Activated CD4-positive, alpha-beta T cell treated with anti-CD3 and anti-CD28 coated beads for 1 hour (primary cell): ENCODE results near the gene ALPK1.
"Not testable (repeated sequence)": the region's sequence is repeated elsewhere in the genome, so short reads cannot be mapped to it uniquely, and the experiment has no call there.

ENCODE experiments used
- DNase-seq: peaks from one replicate; pipeline ENCODE4 v3.0.0-alpha.2; 2020

The ALPK1 gene

DNA sequence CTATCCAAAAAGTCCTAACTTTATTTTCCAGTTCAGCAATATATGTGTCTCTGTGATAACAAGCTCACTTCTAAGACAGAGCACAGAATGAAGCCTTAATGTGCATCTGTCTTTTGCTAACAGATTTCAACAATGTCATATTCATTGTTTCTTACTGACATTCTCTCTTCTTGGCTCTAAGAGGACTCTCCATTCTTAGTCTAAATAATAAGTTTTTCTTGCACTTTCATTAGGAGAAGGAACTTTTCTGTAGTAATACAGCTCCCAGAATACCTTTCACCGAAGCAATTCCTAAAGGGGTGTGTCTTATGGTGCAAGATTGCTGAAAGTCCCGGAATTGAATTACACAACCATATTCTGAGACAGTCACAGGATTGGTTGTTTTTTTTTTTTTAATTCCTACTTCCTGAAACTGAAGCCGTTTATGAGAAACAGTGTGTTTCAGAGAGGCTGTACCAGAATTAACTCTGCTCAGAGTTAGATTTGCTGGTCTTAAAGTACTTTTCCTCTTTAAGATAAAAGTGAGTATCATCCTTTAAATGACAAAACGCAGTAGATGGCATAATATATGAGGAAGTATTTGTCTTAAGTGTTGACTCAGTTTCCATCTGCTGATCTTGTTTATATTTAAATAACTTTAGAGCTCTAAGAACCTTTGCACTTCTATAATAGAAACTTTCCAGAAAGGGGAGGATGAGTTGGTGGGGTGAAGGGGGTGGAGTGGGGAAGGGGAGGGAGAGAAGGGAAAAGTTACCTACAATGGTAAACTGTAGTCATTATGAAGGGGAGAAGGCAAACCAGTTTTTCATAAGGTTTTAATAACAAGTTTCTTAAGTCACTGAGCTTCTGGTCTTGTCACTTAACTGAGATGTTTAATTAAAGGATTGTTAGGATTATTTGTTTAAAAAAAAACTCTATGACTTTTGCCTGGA lies at the start of gene ALPK1:
TSS of gene ALPK1 (plus strand) at position 421 of the 932 bp plus-strand sequence.
- DNase-seq: no peak

GRCh38 chr4:112251019-112251643 lies 46.0 kb upstream of the ALPK1 start:
- no peak for DNase-seq

DNA sequence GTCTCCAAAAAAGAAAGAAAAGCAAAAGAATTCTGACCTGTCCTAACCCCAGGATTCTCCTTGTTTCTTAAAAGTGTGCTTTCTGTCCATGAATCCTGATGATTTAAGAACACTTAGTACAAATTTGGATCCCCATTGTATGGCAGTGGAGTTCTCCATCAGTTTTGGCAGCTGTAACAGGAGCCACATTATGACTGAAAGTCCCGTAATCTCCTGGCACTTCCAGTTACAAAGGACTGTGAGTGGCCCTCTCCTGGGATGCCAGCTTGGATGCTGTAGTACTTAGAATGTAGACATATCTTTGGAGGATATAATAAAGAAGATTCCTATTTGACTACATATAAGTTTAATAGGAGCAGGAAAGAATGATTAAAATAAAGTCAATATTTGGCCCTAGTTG lies 44.9 kb upstream of the ALPK1 start:
- DNase-seq: no peak

GRCh38 chr4:112253382-112254000 lies 43.7 kb upstream of the ALPK1 start:
- DNase-seq: no peak

DNA sequence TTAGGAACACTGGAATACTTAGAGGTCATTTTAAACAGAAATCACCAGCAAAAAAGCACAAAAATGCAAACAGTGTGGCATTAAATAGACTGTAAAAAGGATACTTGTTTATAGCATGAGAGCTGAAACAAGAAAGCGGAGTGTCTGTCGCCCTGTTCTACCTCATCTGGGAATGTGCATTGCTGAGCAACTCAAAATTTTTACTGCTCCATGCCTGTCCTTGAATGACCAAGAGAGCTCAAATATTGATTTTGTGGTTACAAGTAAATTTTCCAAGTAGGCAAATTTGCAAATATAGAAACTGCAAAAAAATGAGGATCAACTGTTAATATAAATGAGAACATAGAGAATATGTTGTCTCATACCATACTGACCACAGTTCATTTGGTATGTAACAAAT lies 40.1 kb upstream of the ALPK1 start:
- no peak for DNase-seq

DNA sequence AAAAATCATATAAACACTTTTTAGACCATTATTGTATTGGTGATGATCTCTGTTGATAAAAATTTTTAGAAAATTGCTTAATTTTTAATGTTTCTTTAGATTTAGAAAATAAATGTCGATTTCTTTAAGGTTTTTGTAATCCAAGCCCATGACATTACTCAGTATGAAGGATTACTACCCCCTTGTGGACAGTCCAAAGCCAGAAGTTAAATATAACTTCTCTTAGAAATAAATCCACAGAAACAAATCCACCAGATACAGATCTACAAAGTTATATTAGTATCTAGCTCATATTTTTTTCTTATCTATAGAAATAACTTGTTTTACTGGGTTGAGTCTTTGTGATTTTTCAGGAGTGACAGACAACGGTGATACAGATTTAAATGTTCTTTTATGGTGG lies 30.3 kb upstream of the ALPK1 start:
- DNase-seq: no peak

DNA sequence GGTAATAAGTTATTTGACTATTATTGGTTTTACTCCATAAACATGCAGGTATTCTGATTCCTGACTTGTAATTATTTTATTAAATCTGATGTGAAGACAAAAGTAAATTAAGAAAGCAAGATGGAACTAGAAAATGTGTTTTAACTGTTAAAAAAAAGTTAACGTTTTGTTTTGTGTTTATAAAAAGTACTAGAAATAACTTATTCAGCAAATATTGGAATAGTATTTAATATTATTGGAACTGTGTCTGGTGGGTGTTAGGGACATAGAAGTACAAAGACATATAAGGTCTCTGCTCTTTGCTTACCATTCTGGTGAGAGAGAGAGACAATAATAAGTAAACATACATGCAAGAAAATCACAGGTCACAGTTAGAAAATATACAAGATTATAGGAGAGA lies 27.1 kb upstream of the ALPK1 start:
- DNase-seq: no peak

DNA sequence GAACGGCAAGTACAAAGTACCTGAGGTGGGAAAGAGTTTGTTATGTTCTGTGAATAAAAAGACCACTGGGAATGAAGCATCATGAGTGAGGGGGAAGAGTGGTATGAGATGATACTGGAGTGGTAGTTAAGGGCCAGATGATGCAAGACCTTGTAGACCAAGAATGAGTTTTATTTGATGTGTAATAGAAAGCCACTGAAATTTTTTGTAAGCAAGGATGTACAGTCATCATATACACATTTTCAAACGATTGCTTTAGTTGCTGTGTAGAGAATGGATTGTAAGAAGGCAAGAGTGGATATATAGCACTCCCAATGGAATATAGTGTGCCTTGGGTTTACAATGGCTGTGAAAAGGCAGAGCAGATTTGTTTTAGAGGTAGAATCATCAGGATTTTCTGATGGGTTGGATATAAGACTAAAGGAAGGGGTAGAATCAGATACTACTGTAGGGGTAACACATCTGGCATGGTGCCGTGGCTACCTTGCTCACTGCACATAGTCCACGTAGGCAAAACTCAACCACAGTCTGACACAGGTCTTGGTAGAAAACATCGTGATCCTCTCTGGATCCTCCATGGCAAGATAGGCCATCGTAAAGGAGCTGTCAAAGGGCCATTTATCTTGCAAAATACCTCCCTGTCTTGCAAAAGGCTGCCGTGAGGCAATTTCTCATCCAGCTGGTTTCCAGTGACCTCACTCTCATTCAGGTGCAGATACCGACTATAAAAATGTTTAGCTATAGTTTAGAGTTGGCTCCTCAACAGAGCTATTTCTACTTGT lies 26.3 kb upstream of the ALPK1 start:
- no peak for DNase-seq

DNA sequence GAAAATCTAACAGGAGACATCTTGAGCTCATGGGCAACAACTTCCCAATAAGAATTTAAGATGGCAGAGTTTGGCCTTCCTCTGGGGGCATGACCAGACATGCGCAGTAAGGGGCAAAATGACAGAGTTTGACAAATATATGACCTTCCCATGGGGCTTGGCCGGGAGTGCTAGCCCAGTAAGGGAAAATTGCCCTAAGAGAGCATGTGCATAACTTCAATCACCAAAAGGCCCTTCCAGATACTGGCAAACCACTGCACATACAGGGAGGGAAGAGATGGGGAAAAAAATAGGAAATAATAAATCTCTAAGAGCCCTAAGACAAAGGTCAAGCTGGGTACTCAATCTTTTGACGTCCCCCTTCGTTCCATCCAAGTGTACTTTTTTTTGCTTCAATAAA lies 24.9 kb upstream of the ALPK1 start:
- DNase-seq: no peak

- DNase-seq: no peak
Observed at GRCh38 chr4:112274959-112275358, 22.2 kb upstream of the ALPK1 start.

GRCh38 chr4:112276113-112276512 lies 21.1 kb upstream of the ALPK1 start:
- no peak for DNase-seq

- no peak for DNase-seq
Observed at GRCh38 chr4:112277220-112277619, 19.9 kb upstream of the ALPK1 start.

DNA sequence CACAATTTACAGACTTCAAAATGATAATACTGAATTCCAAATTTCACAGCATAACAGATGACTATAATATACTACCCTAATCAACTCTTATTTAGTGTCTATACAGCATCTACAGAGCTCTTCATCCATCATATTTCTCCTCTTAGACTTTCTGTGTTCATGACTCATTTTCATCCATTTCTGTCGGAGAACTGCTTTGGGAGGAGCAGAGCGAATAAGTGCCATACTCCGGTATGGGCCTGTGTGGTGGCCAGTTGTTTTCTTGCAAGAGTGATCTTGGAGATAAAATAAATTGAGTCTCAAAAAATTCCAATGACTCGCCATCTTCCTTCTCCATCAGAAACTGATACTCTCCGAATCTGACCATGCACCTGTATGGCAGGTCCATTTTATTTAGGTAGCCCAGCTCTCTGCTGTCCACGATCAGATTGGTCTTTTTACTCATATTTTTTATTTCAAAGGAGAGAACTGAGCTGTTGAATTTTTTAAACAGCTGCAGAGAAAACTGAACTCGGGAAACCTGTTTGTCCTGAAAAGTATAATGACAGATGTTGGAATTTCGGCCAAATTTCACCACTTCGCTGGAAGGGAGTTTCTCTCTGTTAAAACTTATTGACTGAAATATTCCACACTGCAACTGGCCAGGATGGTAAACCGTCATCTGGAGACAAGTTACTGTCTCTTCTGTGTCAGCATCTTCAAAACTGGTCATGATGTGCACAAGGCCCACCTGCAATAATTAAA lies 19.3 kb upstream of the ALPK1 start:
- DNase-seq: no peak

- DNase-seq: no peak
Observed at GRCh38 chr4:112279025-112279881, 17.9 kb upstream of the ALPK1 start.

DNA sequence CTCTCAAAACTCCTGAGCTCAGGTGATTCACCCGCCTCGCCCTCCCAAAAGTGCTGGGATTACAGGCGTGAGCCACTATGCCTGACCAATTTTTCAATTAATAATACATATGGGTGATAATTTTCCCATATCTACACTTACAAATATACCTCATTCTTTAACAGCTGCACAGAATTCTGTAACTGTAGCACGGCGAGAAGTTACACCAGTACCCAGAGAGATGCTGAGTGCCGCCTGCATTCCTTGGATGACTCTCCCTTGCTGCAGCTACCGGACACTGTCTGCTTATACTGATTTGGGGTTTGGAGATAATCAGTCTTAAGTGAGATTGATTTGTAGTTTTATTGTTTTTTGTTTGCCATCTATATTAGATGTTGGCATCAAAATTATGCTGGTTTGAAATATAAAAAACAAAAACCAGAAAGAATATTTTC lies 17.3 kb upstream of the ALPK1 start:
- no peak for DNase-seq

DNA sequence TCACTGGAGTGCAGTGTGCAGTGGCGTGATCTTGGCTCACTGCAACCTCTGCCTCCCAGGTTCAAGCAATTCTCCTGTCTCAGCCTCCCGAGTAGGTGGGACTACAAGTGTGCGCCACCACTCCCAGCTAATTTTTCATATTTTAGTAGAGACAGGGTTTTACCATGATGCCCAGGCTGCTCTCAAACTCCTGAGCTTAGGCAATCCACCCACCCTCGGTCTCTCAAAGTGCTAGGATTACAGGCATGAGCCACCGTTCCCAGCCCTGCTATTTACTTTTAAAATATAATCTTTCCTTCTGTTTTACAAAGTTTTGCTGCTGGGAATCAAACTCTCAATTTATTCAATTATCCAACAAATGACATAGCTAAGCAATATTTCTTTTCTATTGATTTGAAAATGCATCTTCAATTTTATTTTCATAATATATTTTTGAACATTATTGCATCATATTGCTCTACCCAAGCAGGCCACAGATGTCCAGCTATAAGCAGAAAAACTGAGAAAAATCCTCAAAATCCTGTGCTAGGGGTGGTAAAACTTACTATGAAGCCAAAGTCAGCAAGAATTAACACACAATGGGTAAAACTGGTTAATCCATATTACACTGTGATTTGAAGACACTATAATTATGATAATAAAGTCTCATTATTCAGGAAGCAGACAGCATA lies 16.6 kb upstream of the ALPK1 start:
- DNase-seq: no peak

DNA sequence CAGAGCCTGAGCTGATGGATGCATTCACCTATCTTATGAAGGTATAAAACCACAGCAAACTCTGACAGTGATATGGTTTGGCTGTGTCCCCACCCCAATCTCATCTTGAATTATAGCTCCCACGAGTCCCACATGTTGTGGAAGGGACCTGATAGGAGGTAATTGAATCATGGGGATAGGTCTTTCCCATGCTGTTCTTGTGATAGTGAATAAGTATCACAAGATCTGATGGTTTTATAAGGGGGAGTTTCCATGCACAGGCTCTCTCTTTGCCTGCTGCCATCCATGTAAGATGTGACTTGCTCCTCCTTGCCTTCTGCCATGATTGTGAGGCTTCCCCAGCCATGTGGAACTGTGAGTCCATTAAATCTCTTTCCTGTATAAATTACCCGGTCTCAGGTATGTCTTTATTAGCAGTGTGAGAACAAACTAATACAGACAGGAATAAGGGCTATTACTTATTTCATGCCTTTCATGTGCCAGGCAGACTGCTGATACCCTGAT lies 15.2 kb upstream of the ALPK1 start:
- DNase-seq: not testable (repeated sequence)

DNA sequence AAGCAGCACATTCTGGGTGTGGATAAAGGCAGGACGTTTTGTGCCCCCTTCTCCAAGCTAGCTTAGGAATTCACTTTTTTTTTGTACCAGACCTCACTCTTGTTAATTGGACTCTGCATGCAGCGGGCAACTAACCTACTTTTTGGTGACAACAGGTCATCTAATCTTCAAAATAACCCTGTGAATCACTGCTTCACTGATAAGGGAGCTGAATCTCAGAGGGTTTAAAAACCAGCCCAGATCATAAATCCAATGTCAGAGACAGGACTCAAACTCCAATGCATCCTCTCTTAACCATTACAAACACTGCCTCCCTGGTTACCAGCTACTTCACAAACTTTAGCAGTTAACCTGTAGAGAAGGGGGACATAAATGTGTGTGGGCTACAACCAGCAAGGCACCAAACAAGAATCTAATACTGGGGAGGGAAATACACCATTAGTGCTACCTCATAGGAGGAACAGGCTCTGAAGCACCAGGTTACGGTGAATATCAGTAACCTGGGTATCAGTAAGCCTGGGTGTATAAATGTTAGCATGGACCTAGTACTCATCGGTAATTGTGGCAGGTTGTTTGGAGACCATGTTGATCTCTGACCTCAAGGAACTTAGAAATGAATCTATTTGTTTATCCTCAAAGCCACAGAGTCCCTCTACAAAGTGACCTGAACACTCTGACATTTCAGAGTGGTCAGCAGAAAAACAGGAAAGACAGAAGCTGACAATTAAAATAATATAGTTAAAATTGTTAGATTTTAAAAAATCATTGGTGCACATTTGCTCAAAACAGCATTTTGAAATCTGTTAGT lies 14.1 kb upstream of the ALPK1 start:
- DNase-seq: no peak

- no peak for DNase-seq
Observed at GRCh38 chr4:112284166-112284565, 13.0 kb upstream of the ALPK1 start.
